AG09309 (cell line): ENCODE results near the gene GAB1.

Experiments
- DNase-seq: peaks from one replicate; pipeline ENCODE4 v3.0.0-alpha.2; 2010; ENCODE audit warnings: low read depth
- H3K4me3 ChIP-seq: 2 replicates; pipeline ENCODE4 v1.5.1; 2011; ENCODE audit warnings: mild to moderate bottlenecking, low read depth, low read length, moderate library complexity; ENCODE audit not compliant: control insufficient read depth
- CTCF ChIP-seq: IDR thresholded peaks from 2 replicates; pipeline ENCODE4 v1.5.1; 2011; ENCODE audit warnings: mild to moderate bottlenecking, low read depth, low read length, inconsistent platforms; ENCODE audit not compliant: insufficient read depth, control insufficient read depth; ENCODE audit errors: missing control alignments

The GAB1 gene

GRCh38 chr4:143432258-143432591 lies 95.5 kb downstream of the GAB1 start:
- no peak overlapping the region for H3K4me3 ChIP-seq
- no peak for TF ChIP-seq CTCF
- DNase-seq = no peak

- no peak for TF ChIP-seq CTCF
- no peak overlapping the region for H3K4me3 ChIP-seq
- DNase-seq = no peak
These were observed 96.6 kb downstream of the GAB1 start for GRCh38 chr4:143433231-143433630.

GRCh38 chr4:143435955-143436354 lies 99.3 kb downstream of the GAB1 start:
- DNase-seq = no peak
- TF ChIP-seq CTCF = no peak
- no peak overlapping the region for H3K4me3 ChIP-seq

GRCh38 chr4:143437476-143437875 lies 100.8 kb downstream of the GAB1 start:
- H3K4me3 ChIP-seq = no peak overlapping the region
- DNase-seq = no peak
- TF ChIP-seq CTCF = no peak

GRCh38 chr4:143437937-143438336 lies 101.3 kb downstream of the GAB1 start:
- no peak for DNase-seq

GRCh38 chr4:143438710-143439109 lies 102.0 kb downstream of the GAB1 start:
- no peak for DNase-seq
- no peak overlapping the region for H3K4me3 ChIP-seq
- no peak for TF ChIP-seq CTCF

More at GRCh38 chr4:143437937-143438336, 101.3 kb downstream of the GAB1 start:
- no peak overlapping the region for H3K4me3 ChIP-seq
- no peak for TF ChIP-seq CTCF

GRCh38 chr4:143441109-143441508 lies 104.4 kb downstream of the GAB1 start:
- no peak for DNase-seq
- H3K4me3 ChIP-seq = no peak overlapping the region
- no peak for TF ChIP-seq CTCF
